AG09309 (cell line): ENCODE measurements around the gene IL31.

Experiments
- DNase-seq: peaks from one replicate; pipeline ENCODE4 v3.0.0-alpha.2; 2010; ENCODE audit warnings: low read depth
- H3K4me3 ChIP-seq: 2 replicates; pipeline ENCODE4 v1.5.1; 2011; ENCODE audit warnings: mild to moderate bottlenecking, low read depth, low read length, moderate library complexity; ENCODE audit not compliant: control insufficient read depth
- CTCF ChIP-seq: IDR thresholded peaks from 2 replicates; pipeline ENCODE4 v1.5.1; 2011; ENCODE audit warnings: mild to moderate bottlenecking, low read depth, low read length, inconsistent platforms; ENCODE audit not compliant: insufficient read depth, control insufficient read depth; ENCODE audit errors: missing control alignments

Gene IL31

GRCh38 chr12:122158700-122159285 is 15.2 kb downstream of the IL31 start:
- H3K4me3 ChIP-seq = no peak overlapping the region
- DNase-seq = no peak
- no peak for TF ChIP-seq CTCF

GRCh38 chr12:122155705-122156104 is 18.3 kb downstream of the IL31 start:
- no peak for TF ChIP-seq CTCF
- H3K4me3 ChIP-seq = no peak overlapping the region
- DNase-seq = no peak

GRCh38 chr12:122152754-122153153 is 21.3 kb downstream of the IL31 start:
- no peak for TF ChIP-seq CTCF
- H3K4me3 ChIP-seq = no peak overlapping the region
- DNase-seq = no peak

- DNase-seq = no peak
- TF ChIP-seq CTCF = no peak
- no peak overlapping the region for H3K4me3 ChIP-seq
These were observed 23.8 kb downstream of the IL31 start for GRCh38 chr12:122150127-122150681.

GRCh38 chr12:122148657-122149056 is 25.4 kb downstream of the IL31 start:
- TF ChIP-seq CTCF = no peak

GRCh38 chr12:122147514-122148290 is 26.3 kb downstream of the IL31 start:
- H3K4me3 ChIP-seq = no peak overlapping the region
- TF ChIP-seq CTCF = no peak
- no peak for DNase-seq

More at GRCh38 chr12:122148657-122149056, 25.4 kb downstream of the IL31 start:
- no peak overlapping the region for H3K4me3 ChIP-seq
- no peak for DNase-seq
